MM.1S (cell line): Measurements from ENCODE around the gene ZNF74.
"Not testable (repeated sequence)": the region's sequence is repeated elsewhere in the genome, so short reads cannot be mapped to it uniquely, and the experiment has no call there.

Source experiments
- DNase-seq: peaks from one replicate; pipeline ENCODE4 v3.0.0-alpha.2; 2015
- H2AFZ ChIP-seq: fragments of 300-600 bp; sonication (generic); 2 replicates; pipeline ENCODE4 v1.6.0; 2016; ENCODE audit warnings: antibody characterized with exemption, low read length
- H3F3A ChIP-seq: fragments of 300-600 bp; sonication (generic); 2 replicates; pipeline ENCODE4 v1.6.1; 2016; ENCODE audit warnings: mild to moderate bottlenecking, antibody characterized with exemption, low read length, moderate library complexity, mixed read lengths; ENCODE audit not compliant: insufficient read depth
- H3K27ac ChIP-seq: fragments of 300-600 bp; sonication (generic); 2 replicates; pipeline ENCODE4 v1.5.1; 2016; ENCODE audit warnings: mild to moderate bottlenecking, low read length
- H3K27me3 ChIP-seq: fragments of 300-600 bp; sonication (generic); replicated peaks from 2 replicates; pipeline ENCODE4 v1.6.0; 2016; ENCODE audit warnings: low read length; ENCODE audit not compliant: insufficient read depth
- H3K36me3 ChIP-seq: fragments of 300-600 bp; sonication (generic); replicated peaks from 2 replicates; pipeline ENCODE4 v1.6.1; 2016; ENCODE audit warnings: mild to moderate bottlenecking, low read length, mixed read lengths; ENCODE audit not compliant: insufficient read depth
- H3K4me1 ChIP-seq: fragments of 300-600 bp; sonication (generic); 2 replicates; pipeline ENCODE4 v1.6.1; 2016; ENCODE audit warnings: low read length, mixed read lengths
- H3K4me2 ChIP-seq: fragments of 300-600 bp; sonication (generic); 2 replicates; pipeline ENCODE4 v1.6.0; 2016; ENCODE audit warnings: low read depth, low read length
- H3K4me3 ChIP-seq: fragments of 300-600 bp; sonication (generic); 2 replicates; pipeline ENCODE4 v1.5.1; 2016; ENCODE audit warnings: low read length, mixed read lengths
- H3K79me2 ChIP-seq: fragments of 300-600 bp; sonication (generic); 2 replicates; pipeline ENCODE4 v1.6.1; 2016; ENCODE audit warnings: mixed run types, low read length, mixed read lengths
- H3K9ac ChIP-seq: fragments of 300-600 bp; sonication (generic); 2 replicates; pipeline ENCODE4 v1.6.1; 2016; ENCODE audit warnings: low read length, mixed read lengths
- H3K9me2 ChIP-seq: fragments of 300-600 bp; sonication (generic); replicated peaks from 2 replicates; pipeline ENCODE4 v1.6.1; 2016; ENCODE audit warnings: mild to moderate bottlenecking, low read length, mixed read lengths; ENCODE audit not compliant: insufficient read depth
- H3K9me3 ChIP-seq: fragments of 300-600 bp; sonication (generic); replicated peaks from 2 replicates; pipeline ENCODE4 v1.6.1; 2016; ENCODE audit warnings: mild to moderate bottlenecking, low read length, mixed read lengths; ENCODE audit not compliant: insufficient read depth
- H4K20me1 ChIP-seq: fragments of 300-600 bp; sonication (generic); 2 replicates; pipeline ENCODE4 v1.6.1; 2016; ENCODE audit warnings: mild to moderate bottlenecking, low read length, moderate library complexity, mixed read lengths; ENCODE audit not compliant: insufficient read depth
- CTCF ChIP-seq: fragments of 300-600 bp; sonication (generic); IDR thresholded peaks from 2 replicates; pipeline ENCODE4 v1.5.1; 2016; ENCODE audit warnings: antibody characterized with exemption, low read length, mixed read lengths
- EZH2 ChIP-seq: fragments of 300-600 bp; sonication (generic); optimal IDR thresholded peaks from 2 replicates; pipeline ENCODE3; 2017; ENCODE audit warnings: low read depth, mild to moderate bottlenecking, antibody characterized with exemption, low read length, mixed read lengths
- EZH2phosphoT487 ChIP-seq: fragments of 300-600 bp; sonication (generic); IDR thresholded peaks from 2 replicates; pipeline ENCODE4 v1.6.1; 2018; ENCODE audit warnings: antibody characterized with exemption, low read length

The ZNF74 gene

GRCh38 chr22:20448630-20449029 lies 54.7 kb downstream of the ZNF74 start:
- H2AFZ ChIP-seq: no peak overlapping the region
- TF ChIP-seq EZH2phosphoT487: no peak
- no peak for TF ChIP-seq EZH2
- no peak for TF ChIP-seq CTCF
- H4K20me1 ChIP-seq: no peaks in the 10 kb centered on the region
- no peaks in the 10 kb centered on the region for H3K4me1 ChIP-seq
- no peaks in the 10 kb centered on the region for H3K36me3 ChIP-seq
- no peak overlapping the region for H3K9ac ChIP-seq
- no peaks in the 10 kb centered on the region for H3K9me2 ChIP-seq
- H3K4me3 ChIP-seq: no peak overlapping the region
- H3K9me3 ChIP-seq: no peaks in the 10 kb centered on the region
- H3F3A ChIP-seq: no peaks in the 10 kb centered on the region
- H3K27ac ChIP-seq: no peak overlapping the region
- DNase-seq: no peak
- H3K79me2 ChIP-seq: no peaks in the 10 kb centered on the region
- no peaks in the 10 kb centered on the region for H3K27me3 ChIP-seq
- no peak overlapping the region for H3K4me2 ChIP-seq

GRCh38 chr22:20449819-20450550 lies 56.0 kb downstream of the ZNF74 start:
- no peaks in the 10 kb centered on the region for H3F3A ChIP-seq
- H3K36me3 ChIP-seq: no peaks in the 10 kb centered on the region
- H3K9ac ChIP-seq: no peak overlapping the region
- no peak for TF ChIP-seq CTCF
- no peak for TF ChIP-seq EZH2
- TF ChIP-seq EZH2phosphoT487: no peak
- H2AFZ ChIP-seq: no peak overlapping the region
- H3K9me3 ChIP-seq: no peaks in the 10 kb centered on the region
- H3K4me3 ChIP-seq: no peak overlapping the region
- H3K79me2 ChIP-seq: no peaks in the 10 kb centered on the region
- no peaks in the 10 kb centered on the region for H3K27me3 ChIP-seq
- no peaks in the 10 kb centered on the region for H3K4me1 ChIP-seq
- H4K20me1 ChIP-seq: no peaks in the 10 kb centered on the region
- no peak for DNase-seq
- H3K9me2 ChIP-seq: no peaks in the 10 kb centered on the region
- H3K4me2 ChIP-seq: no peak overlapping the region
- H3K27ac ChIP-seq: no peak overlapping the region

GRCh38 chr22:20450551-20450906 lies 56.6 kb downstream of the ZNF74 start:
- no peaks in the 10 kb centered on the region for H3K4me1 ChIP-seq
- no peak overlapping the region for H3K27ac ChIP-seq
- DNase-seq: no peak
- no peak for TF ChIP-seq CTCF
- TF ChIP-seq EZH2: no peak
- TF ChIP-seq EZH2phosphoT487: no peak
- no peak overlapping the region for H3K9ac ChIP-seq
- no peaks in the 10 kb centered on the region for H3K9me2 ChIP-seq
- no peaks in the 10 kb centered on the region for H3K36me3 ChIP-seq
- H3K4me3 ChIP-seq: no peak overlapping the region
- H3K9me3 ChIP-seq: no peaks in the 10 kb centered on the region
- no peaks in the 10 kb centered on the region for H3F3A ChIP-seq
- no peak overlapping the region for H2AFZ ChIP-seq
- no peaks in the 10 kb centered on the region for H3K27me3 ChIP-seq
- H3K4me2 ChIP-seq: no peak overlapping the region
- no peaks in the 10 kb centered on the region for H3K79me2 ChIP-seq
- H4K20me1 ChIP-seq: no peaks in the 10 kb centered on the region

- not testable (repeated sequence) for H3K27ac ChIP-seq, H3K79me2 ChIP-seq, H3K9me3 ChIP-seq, H2AFZ ChIP-seq, H3K9me2 ChIP-seq, H3K9ac ChIP-seq, H3K27me3 ChIP-seq, DNase-seq, H3K4me3 ChIP-seq, H3K4me1 ChIP-seq, H3F3A ChIP-seq, H3K36me3 ChIP-seq, H3K4me2 ChIP-seq, H4K20me1 ChIP-seq
Measured at GRCh38 chr22:20451129-20451778, 57.3 kb downstream of the ZNF74 start.
